ENCODE measurements around the gene ADAMTS17.

The ADAMTS17 gene

GRCh38 chr15:100220058-100220768 is 121.6 kb downstream of the ADAMTS17 start:
- DNase-seq = no peak

- DNase-seq = no peak
Measured at GRCh38 chr15:100218434-100218833, 123.3 kb downstream of the ADAMTS17 start.

- no peak for DNase-seq
Measured at GRCh38 chr15:100216182-100216581, 125.6 kb downstream of the ADAMTS17 start.

GRCh38 chr15:100215843-100216169 is 126.0 kb downstream of the ADAMTS17 start:
- DNase-seq = no peak

- DNase-seq = no peak
Measured at GRCh38 chr15:100215031-100215842, 126.5 kb downstream of the ADAMTS17 start.

GRCh38 chr15:100211855-100212850 is 129.6 kb downstream of the ADAMTS17 start:
- DNase-seq = no peak

- DNase-seq = no peak
Measured at GRCh38 chr15:100210338-100210737, 131.4 kb downstream of the ADAMTS17 start.

GRCh38 chr15:100208921-100209603 is 132.7 kb downstream of the ADAMTS17 start:
- no peak for DNase-seq

- no peak for DNase-seq
Measured at GRCh38 chr15:100207053-100207452, 134.7 kb downstream of the ADAMTS17 start.

- no peak for DNase-seq
Measured at GRCh38 chr15:100206643-100207042, 135.1 kb downstream of the ADAMTS17 start.

GRCh38 chr15:100205549-100206295 is 136.1 kb downstream of the ADAMTS17 start:
- no peak for DNase-seq

- DNase-seq = no peak
Measured at GRCh38 chr15:100204771-100205170, 137.0 kb downstream of the ADAMTS17 start.

GRCh38 chr15:100204211-100204610 is 137.6 kb downstream of the ADAMTS17 start:
- DNase-seq = no peak

GRCh38 chr15:100202309-100202960 is 139.3 kb downstream of the ADAMTS17 start:
- no peak for DNase-seq

GRCh38 chr15:100201376-100202280 is 140.1 kb downstream of the ADAMTS17 start:
- no peak for DNase-seq

- DNase-seq = no peak
Measured at GRCh38 chr15:100200287-100200880, 141.4 kb downstream of the ADAMTS17 start.

- DNase-seq = no peak
Measured at GRCh38 chr15:100199711-100200286, 142.0 kb downstream of the ADAMTS17 start.

- no peak for DNase-seq
Measured at GRCh38 chr15:100198442-100198841, 143.3 kb downstream of the ADAMTS17 start.

All from activated CD4-positive, alpha-beta T cell treated with anti-CD3 and anti-CD28 coated beads, Interleukin-2, amount 50 U/mL, for 4 hours (primary cell).